DMS79 (cell line): ENCODE data around the gene RABGAP1L.
"Not testable (repeated sequence)": the region's sequence is repeated elsewhere in the genome, so short reads cannot be mapped to it uniquely, and the experiment has no call there.

Experiments used
- DNase-seq: peaks from one replicate; lab custom pipeline; 2025; lab: John Stamatoyannopoulos, UW

RABGAP1L gene

GRCh38 chr1:174445351-174445750, 286.0 kb downstream of the RABGAP1L start:
- DNase-seq, result no peak

DNA sequence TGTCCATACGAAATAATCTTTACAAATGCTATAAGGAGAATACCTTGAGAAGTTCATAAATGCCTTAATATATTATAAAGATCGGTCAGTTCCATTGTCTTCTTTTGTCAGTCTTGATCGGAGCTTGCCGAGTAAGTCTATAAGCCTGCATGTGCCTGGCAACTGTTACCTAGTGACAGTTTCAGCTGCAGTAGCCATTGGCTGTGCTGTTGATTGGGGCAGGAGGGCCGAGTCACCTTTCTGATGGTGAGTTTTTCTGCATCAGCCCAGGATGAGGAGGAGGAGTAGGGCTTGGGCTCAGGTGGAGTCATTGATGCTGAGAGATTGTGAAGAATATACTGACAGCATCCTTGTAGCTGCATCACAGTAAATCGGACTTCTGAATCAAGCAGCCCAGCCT, 286.5 kb downstream of the RABGAP1L start:
- DNase-seq, result no peak

GRCh38 chr1:174447866-174448530, 288.7 kb downstream of the RABGAP1L start, which contains the start of gene GPR52:
Gene GPR52 (plus strand): TSS chr1:174447964. CDS start chr1:174448112, 148 bp downstream.
- DNase-seq, result no peak

DNA sequence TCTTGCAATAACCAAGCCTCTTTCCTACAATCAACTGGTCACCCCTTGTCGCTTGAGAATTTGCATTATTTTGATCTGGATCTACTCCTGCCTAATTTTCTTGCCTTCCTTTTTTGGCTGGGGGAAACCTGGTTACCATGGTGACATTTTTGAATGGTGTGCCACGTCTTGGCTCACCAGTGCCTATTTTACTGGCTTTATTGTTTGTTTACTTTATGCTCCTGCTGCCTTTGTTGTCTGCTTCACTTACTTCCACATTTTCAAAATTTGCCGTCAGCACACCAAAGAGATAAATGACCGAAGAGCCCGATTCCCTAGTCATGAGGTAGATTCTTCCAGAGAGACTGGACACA, 289.2 kb downstream of the RABGAP1L start:
- DNase-seq, result peak; percentile 22

GRCh38 chr1:174448974-174449373, 289.7 kb downstream of the RABGAP1L start:
- no peak for DNase-seq

- no peak for DNase-seq
These were observed 292.1 kb downstream of the RABGAP1L start for GRCh38 chr1:174451408-174451807.

DNA sequence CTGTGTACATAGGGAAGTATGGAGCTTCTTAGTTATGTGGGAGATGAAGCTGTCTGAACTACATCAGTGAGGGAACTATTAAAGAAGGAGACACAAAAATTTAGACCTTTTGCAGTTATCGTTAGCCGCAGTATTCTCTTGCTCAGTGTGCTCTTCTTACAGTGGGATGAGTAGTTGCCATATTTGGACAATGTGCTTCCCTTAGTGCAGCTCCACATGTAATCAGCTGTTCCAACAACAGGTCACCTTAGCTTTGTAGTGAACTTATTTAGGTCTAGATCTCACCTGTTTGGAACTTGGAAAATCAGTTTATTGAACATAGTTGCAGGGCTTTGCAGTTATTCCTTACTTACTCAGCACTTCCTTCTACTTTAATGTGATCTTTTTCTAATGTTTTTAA, 306.5 kb downstream of the RABGAP1L start:
- no peak for DNase-seq

DNA sequence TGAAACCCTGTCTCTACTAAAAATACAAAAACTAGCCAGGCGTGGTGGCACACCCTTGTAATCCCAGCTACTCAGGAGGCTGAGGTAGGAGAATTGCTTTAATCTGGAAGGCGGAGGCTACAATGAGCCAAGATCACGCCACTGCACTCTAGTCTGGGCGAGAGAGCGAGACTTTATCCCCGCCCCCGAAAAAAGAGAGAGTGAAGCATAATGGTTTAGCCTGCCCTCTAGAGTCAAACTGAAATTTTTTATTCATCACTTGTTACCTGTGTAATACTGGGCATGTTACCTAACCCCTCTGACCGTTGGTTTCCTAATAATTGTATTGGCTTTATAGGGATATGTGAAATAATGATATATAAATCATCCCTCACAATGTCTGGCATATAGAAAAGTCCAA, 307.3 kb downstream of the RABGAP1L start:
- DNase-seq, result no peak

DNA sequence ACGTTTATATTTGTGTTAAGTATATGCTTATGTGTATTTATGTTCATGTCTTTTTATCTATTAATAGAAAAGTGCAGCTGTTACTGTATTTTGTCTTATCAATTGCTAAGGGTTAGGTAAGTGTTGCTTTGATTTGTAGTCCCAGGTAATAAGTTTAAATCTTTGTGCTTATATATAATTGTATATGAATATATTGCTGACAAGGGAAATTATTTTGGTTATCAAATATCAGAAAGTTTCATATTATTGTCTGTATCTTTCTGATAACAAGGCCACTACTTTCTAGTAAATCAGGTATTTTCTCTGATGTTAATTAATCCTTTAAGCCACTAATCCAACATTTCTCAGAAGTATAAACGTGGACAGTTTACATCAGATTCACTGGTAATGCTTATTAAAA, 309.7 kb downstream of the RABGAP1L start:
- no peak for DNase-seq

- no peak for DNase-seq
These were observed 310.4 kb downstream of the RABGAP1L start for GRCh38 chr1:174469687-174470086.

DNA sequence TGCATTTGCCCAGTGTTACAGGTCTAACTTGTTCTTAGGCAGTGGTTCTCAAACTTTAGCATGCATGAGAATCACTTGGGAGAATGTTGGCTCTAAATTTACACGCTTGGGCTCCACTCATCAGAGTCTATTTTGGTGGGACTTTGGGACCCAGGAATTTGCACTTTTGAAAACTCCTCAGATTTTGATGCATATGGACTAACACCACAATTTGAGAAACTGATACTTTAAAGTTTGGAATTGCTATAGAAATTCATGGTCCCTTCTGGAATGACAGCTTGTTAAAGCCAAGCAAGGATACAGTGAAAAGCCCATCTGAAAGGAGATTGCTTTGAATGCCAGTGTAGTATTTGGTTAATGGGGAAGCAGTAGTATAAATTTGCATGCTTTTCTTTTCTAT, 320.0 kb downstream of the RABGAP1L start:
- DNase-seq, result no peak

DNA sequence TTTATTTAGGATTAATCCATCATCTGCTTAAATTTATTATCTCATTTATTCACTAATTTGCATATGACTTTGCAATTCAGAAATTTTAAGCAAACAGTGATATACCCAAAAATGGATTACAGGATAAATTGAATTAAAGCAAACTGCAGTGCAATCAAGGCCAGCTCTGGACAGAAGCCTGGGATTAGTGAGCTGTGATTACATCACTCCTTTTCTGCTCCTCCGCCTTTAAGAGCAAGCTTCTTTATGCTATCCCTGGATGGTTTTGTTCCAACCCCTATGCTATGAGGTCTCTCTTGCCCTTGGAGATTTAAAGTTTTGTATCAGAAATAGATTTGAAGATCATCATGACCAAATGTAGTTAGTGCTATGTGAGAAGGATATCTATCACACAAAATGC, 321.0 kb downstream of the RABGAP1L start:
- DNase-seq, result no peak

DNA sequence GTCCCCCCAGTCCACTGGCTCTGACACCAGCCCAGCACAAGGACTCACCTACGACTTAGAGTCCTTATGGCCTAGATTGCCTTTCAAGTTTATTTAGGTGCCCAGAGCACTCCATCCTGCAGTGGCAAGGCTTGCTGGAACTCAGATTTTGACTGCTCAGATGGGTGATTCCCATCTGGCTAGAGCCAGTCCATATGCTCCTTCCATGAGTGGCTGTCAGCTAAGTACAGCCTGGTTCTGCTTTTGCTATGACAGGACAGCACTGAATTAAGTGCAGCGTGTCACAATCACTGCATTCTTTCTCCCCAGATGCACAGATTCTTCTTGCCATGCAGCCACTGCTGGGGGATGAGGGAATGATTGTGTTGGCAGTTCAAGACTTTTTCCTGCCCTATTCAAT, 332.3 kb downstream of the RABGAP1L start:
- DNase-seq, result no peak

DNA sequence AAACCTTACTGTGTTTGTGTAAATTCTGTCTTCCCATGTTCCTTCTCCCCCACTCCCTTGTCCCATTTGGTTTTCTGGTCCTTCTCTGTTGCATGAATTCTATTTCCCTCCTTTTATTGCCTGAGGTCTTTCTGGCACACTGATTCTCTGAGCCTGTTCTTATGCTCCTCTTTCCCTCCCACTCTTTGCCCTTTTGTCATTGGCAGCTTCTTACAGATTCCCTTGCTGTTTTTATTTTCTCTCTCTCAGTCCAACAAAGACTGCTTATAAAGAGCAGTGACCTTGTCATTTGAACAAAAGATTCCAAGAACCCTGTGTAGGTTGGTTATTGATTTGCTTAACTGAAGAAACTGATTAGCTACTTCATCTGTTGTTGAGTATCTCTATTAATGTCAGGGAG, 338.2 kb downstream of the RABGAP1L start:
- no peak for DNase-seq

DNA sequence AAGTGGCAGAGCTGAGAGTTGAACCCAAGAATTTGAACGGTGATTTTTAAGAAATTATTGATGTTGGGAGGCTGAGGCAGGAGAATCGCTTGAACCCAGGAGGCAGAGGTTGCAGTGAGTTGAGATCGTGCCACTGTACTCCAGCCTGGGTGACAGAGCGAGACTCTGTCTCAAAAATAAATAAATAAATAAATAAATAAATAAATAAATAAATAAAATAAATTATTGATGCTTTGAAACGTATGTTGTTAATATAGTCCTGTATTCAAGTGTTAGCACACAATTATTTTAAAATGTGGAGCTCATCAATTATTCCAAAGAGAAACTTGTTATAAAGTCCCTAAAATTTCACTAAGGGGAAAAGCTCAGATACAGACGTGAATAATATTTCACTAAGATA, 357.4 kb downstream of the RABGAP1L start:
- DNase-seq, result not testable (repeated sequence)

DNA sequence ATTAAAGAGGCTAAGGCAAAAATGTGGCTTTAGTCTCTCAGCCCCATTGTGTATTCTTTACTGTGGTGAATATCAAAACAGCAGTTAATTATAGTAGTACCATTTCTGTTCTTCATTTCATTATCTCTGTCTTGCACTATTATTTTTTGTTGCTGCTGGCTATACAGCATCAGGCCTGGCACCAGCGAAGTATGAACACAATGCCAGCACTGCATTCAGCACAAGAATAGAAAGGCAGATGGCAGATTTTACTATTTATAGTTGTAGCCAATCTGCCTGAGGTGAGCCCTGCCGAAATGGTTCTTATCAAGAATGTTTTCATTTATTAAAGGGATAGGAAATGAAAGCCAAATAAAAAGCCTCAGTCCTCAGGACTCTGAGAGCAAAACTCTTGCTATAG, 360.5 kb downstream of the RABGAP1L start:
- no peak for DNase-seq

GRCh38 chr1:174531751-174532150, 372.4 kb downstream of the RABGAP1L start:
- no peak for DNase-seq

DNA sequence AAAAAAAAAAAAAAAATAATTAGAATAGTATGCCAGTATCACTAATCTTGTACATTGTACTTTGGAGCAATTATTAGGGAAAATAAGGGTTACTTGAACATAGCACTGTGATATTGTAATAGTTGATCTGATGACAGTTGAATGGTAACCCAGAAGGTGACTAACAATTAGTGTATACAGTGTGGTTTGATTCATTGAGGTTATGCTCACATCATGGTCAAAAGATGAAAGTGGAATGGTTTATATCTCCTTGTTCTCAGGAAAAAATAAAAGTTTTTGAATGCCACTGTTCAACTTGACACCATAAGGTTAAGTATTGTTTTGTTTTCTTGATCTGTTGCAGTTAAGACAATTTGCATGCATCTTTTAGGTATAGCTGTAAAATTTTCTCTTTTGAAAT, 375.5 kb downstream of the RABGAP1L start:
- DNase-seq, result no peak

- no peak for DNase-seq
These were observed 375.9 kb downstream of the RABGAP1L start for GRCh38 chr1:174535207-174535606.

GRCh38 chr1:174543421-174543820, 384.1 kb downstream of the RABGAP1L start:
- DNase-seq, result not testable (repeated sequence)

DNA sequence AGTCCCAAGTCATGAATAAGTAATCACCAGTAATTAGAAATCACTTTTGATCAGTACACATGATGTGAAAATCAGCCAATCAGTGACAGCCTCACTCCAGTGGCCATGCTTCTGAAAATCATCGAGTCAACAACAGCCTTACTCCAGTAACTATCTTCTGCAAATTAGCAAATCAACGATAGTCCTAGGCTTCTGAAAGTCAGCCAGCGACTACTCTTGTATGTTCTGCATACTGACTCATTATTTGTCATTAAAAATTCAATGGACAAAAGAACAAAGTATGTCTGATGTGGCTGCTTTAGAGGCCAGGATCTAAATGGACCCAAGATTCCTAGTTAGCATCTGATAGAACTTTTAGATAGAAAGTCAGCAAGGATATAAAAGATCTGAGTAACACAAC, 391.0 kb downstream of the RABGAP1L start:
- no peak for DNase-seq

- no peak for DNase-seq
These were observed 397.1 kb downstream of the RABGAP1L start for GRCh38 chr1:174556392-174556791.

DNA sequence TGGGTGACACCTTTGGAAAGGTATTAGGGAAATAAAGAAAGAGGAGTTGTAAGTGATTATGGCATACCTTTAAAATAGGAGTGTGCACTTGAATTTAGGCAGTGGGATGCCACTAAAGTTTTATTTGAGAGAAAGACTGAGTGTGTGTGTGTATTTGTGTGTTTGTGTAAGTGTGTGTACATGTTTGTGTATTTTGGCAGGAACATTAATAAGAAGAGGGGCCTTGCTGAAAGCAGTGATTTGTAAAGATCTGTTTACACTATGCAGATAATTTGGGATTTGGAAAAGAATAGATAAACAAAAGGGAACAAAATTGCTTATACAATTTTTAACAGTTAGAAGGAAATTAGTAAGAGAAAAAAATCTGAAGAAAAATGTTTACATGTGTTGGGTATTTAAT, 409.2 kb downstream of the RABGAP1L start:
- DNase-seq, result no peak

DNA sequence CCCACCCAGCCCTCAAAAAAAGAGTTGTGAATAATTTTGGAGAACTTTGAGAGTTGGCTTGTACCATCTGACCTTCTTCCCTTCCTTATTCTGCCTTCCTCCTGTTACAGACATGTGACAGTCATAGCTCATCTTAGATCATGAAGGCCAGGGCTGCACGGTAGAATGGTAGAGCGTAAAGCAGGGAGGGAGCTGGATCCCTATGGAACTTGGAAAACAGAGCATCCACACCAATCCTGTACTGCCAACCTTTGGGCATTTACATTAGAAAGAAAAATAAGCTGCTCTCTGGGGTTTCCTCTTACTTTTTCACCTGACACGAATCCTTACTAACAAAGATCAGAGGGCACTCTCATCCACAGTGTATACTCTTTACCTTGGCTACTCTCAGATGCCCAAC, 409.9 kb downstream of the RABGAP1L start:
- no peak for DNase-seq

GRCh38 chr1:174572771-174573170, 413.5 kb downstream of the RABGAP1L start:
- no peak for DNase-seq
